SK-N-SH treated with all-trans-retinoic acid at 6 μM for 48 hours (cell line): Measurements from ENCODE around the gene SLC38A8.

ENCODE experiments used
- ARNTL ChIP-seq: fragments of 450-650 bp; formaldehyde crosslinking; IDR thresholded peaks from 2 replicates; pipeline ENCODE4 v1.5.0; 2020; ENCODE audit warnings: low read depth, mild to moderate bottlenecking, moderate library complexity, borderline replicate concordance
- BACH2 ChIP-seq: fragments of 250-450 bp; sonication (Bioruptor Pico); IDR thresholded peaks from 2 replicates; pipeline ENCODE4 v1.9.0; 2021; ENCODE audit warnings: mild to moderate bottlenecking, borderline replicate concordance
- CSRNP3 ChIP-seq: fragments of 250-450 bp; sonication (Bioruptor Pico); IDR thresholded peaks from 2 replicates; pipeline ENCODE4 v1.5.1; 2021; ENCODE audit warnings: mild to moderate bottlenecking, moderate library complexity
- GLIS3 ChIP-seq: fragments of 250-450 bp; sonication (Bioruptor Pico); IDR thresholded peaks from 2 replicates; pipeline ENCODE4 v1.5.0; 2020; ENCODE audit warnings: mild to moderate bottlenecking, moderate library complexity
- PPARA ChIP-seq: fragments of 250-450 bp; sonication (Bioruptor Pico); IDR thresholded peaks from 2 replicates; pipeline ENCODE4 v1.5.0; 2020; ENCODE audit warnings: mild to moderate bottlenecking, borderline replicate concordance
- SNAI2 ChIP-seq: fragments of 250-450 bp; sonication (Bioruptor Pico); IDR thresholded peaks from 2 replicates; pipeline ENCODE4 v1.5.0; 2020; ENCODE audit warnings: mild to moderate bottlenecking, moderate library complexity
- TOX ChIP-seq: fragments of 250-450 bp; sonication (Bioruptor Pico); IDR thresholded peaks from 2 replicates; pipeline ENCODE4 v1.8.0; 2021; ENCODE audit warnings: mild to moderate bottlenecking, moderate library complexity, borderline replicate concordance
- ZFP30 ChIP-seq: fragments of 450-650 bp; formaldehyde crosslinking; IDR thresholded peaks from 2 replicates; pipeline ENCODE4 v1.5.0; 2022; ENCODE audit warnings: mild to moderate bottlenecking, moderate library complexity
- ZNF565 ChIP-seq: fragments of 450-650 bp; formaldehyde crosslinking; conservative IDR thresholded peaks from 2 replicates; pipeline ENCODE4 v1.5.0; 2020; ENCODE audit warnings: low read depth, mild to moderate bottlenecking, moderate library complexity
- ZNF8 ChIP-seq: fragments of 450-650 bp; formaldehyde crosslinking; IDR thresholded peaks from 2 replicates; pipeline ENCODE4 v1.5.0; 2020; ENCODE audit warnings: mild to moderate bottlenecking, moderate library complexity
- TF ChIP-seq, protein P1 (sequence below): fragments of 250-450 bp; sonication (Bioruptor Pico); IDR thresholded peaks from 2 replicates; pipeline ENCODE4 v1.8.0; 2020; ENCODE audit warnings: mild to moderate bottlenecking, moderate library complexity, borderline replicate concordance

DNA sequence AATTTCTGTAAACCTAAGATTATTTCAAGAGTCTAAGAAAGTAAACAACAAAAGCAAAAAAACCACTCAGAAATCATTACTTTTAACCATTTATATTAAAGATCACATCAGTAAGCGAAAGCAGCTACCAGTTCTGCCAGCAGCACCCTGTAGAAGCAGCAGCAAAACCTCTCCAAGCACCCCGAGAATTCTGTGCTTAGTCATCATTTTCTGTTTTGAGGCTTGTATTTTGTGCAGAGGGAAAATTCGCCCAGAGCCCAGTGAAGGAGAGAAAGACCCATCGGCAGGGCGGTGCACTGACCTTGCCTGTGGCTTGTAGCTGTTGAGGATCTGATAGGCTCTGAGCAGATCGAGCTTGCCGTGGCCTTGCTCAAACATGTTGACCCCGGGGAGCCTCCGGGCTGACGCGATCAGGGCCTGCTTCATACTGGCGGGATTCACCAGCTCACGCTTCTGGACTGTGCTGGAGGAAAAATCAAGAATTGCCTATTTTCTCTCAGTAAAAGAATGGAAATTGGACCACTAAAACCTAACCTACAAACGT lies 38.9 kb upstream of the SLC38A8 start:
- TF ChIP-seq BACH2 (CRISPR knock-in tag) (no peak), ZNF565 (CRISPR knock-in tag) (no peak), ZFP30 (CRISPR knock-in tag) (no peak), GLIS3 (CRISPR knock-in tag) (no peak), CSRNP3 (CRISPR knock-in tag) (no peak), PPARA (CRISPR knock-in tag) (no peak), ZNF8 (no peak), ARNTL (CRISPR knock-in tag) (no peak), TOX (CRISPR knock-in tag) (no peak), SNAI2 (CRISPR knock-in tag) (no peak)
- TF ChIP-seq, protein P1, sequence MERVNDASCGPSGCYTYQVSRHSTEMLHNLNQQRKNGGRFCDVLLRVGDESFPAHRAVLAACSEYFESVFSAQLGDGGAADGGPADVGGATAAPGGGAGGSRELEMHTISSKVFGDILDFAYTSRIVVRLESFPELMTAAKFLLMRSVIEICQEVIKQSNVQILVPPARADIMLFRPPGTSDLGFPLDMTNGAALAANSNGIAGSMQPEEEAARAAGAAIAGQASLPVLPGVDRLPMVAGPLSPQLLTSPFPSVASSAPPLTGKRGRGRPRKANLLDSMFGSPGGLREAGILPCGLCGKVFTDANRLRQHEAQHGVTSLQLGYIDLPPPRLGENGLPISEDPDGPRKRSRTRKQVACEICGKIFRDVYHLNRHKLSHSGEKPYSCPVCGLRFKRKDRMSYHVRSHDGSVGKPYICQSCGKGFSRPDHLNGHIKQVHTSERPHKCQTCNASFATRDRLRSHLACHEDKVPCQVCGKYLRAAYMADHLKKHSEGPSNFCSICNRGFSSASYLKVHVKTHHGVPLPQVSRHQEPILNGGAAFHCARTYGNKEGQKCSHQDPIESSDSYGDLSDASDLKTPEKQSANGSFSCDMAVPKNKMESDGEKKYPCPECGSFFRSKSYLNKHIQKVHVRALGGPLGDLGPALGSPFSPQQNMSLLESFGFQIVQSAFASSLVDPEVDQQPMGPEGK (CRISPR knock-in tag): no peak
